IgD-negative memory B cell (primary cell): ENCODE data around the gene MED9. TPM values are rescaled to one million over a fixed set of nuclear protein-coding genes. Genes with fewer than 3 reads are reported as not detected.
A peak's percentile ranks its signal among the peaks of the same experiment; 100 is the strongest.

Experiments used
- H3K27ac Mint-ChIP-seq, 3 donors: one replicate each; pipeline ENCODE4 v1.8.0; 2020 to 2022; ENCODE audit warnings: mild to moderate bottlenecking in 3 of 3, mixed read lengths in 3 of 3, moderate library complexity in 1 of 3
- H3K27me3 Mint-ChIP-seq: one replicate; pipeline ENCODE4 v1.8.0; 2021; ENCODE audit warnings: mixed read lengths
- H3K36me3 Mint-ChIP-seq: one replicate; pipeline ENCODE4 v1.8.0; 2020; ENCODE audit warnings: mild to moderate bottlenecking, mixed read lengths
- H3K4me1 Mint-ChIP-seq, 3 donors: one replicate each; pipeline ENCODE4 v1.8.0; 2020 to 2022; ENCODE audit warnings: mixed read lengths in 3 of 3, mild to moderate bottlenecking in 1 of 3
- H3K4me3 Mint-ChIP-seq, 4 donors: one replicate each; pipeline ENCODE4 v1.8.0; 2020 to 2022; ENCODE audit warnings: mild to moderate bottlenecking in 4 of 4, mixed read lengths in 4 of 4, moderate library complexity in 3 of 4
- H3K9me3 Mint-ChIP-seq, 3 donors: one replicate each; pipeline ENCODE4 v1.8.0; 2020 to 2021; ENCODE audit warnings: mixed read lengths in 3 of 3, mild to moderate bottlenecking in 1 of 3
- polyA plus RNA-seq: library from polyadenylated mRNA; unstranded; fragments of 300-500 nt; fragmentation: Illumina TruSeq; gene quantifications from one replicate; pipeline ENCODE4 v1.2.3, GENCODE V29; 2021

The MED9 gene
- polyA plus RNA-seq, 1 donor from 2014 or later: 18.1 TPM

- Mint-ChIP-seq H3K4me1 (peaks cover 0 to 9% (median 6%) of the 10 kb centered on the region in 3 donors), H3K27me3 (peaks cover 16% of the 10 kb centered on the region), H3K4me3 (no peak overlapping the region), H3K27ac (no peak overlapping the region), H3K36me3 (no peaks in the 10 kb centered on the region), H3K9me3 (no peaks in the 10 kb centered on the region)
Observed at GRCh38 chr17:17498606-17499301, 22.0 kb downstream of the MED9 start.

- Mint-ChIP-seq H3K27me3 (peaks cover 15% of the 10 kb centered on the region), H3K36me3 (no peaks in the 10 kb centered on the region), H3K9me3 (no peaks in the 10 kb centered on the region), H3K4me3 (no peak overlapping the region), H3K4me1 (peaks cover 0 to 7% (median 6%) of the 10 kb centered on the region in 3 donors), H3K27ac (no peak overlapping the region)
Observed at GRCh38 chr17:17499402-17500145, 22.8 kb downstream of the MED9 start.

- H3K4me1 Mint-ChIP-seq: peaks cover 0 to 1% (median 0%) of the 10 kb centered on the region in 3 donors
- H3K4me3 Mint-ChIP-seq: no peak overlapping the region
- no peak overlapping the region for H3K27ac Mint-ChIP-seq
- H3K36me3 Mint-ChIP-seq: no peaks in the 10 kb centered on the region
- no peaks in the 10 kb centered on the region for H3K9me3 Mint-ChIP-seq
- peaks cover 2% of the 10 kb centered on the region for H3K27me3 Mint-ChIP-seq
Observed at GRCh38 chr17:17500999-17501605, 24.3 kb downstream of the MED9 start.

- Mint-ChIP-seq H3K27ac (no peak overlapping the region), H3K27me3 (peaks cover 2% of the 10 kb centered on the region), H3K36me3 (no peaks in the 10 kb centered on the region), H3K9me3 (no peaks in the 10 kb centered on the region), H3K4me3 (no peak overlapping the region), H3K4me1 (no peaks in the 10 kb centered on the region)
Observed at GRCh38 chr17:17502741-17503565, 26.2 kb downstream of the MED9 start.

- no peaks in the 10 kb centered on the region for H3K9me3 Mint-ChIP-seq
- no peaks in the 10 kb centered on the region for H3K36me3 Mint-ChIP-seq
- H3K27ac Mint-ChIP-seq: no peak overlapping the region
- no peak overlapping the region for H3K4me3 Mint-ChIP-seq
- H3K27me3 Mint-ChIP-seq: no peaks in the 10 kb centered on the region
- H3K4me1 Mint-ChIP-seq: no peaks in the 10 kb centered on the region
Observed at GRCh38 chr17:17503566-17504130, 26.8 kb downstream of the MED9 start.

- no peaks in the 10 kb centered on the region for H3K27me3 Mint-ChIP-seq
- H3K27ac Mint-ChIP-seq: no peak overlapping the region
- H3K36me3 Mint-ChIP-seq: no peaks in the 10 kb centered on the region
- H3K4me1 Mint-ChIP-seq: no peaks in the 10 kb centered on the region
- no peaks in the 10 kb centered on the region for H3K9me3 Mint-ChIP-seq
- no peak overlapping the region for H3K4me3 Mint-ChIP-seq
Observed at GRCh38 chr17:17504341-17505140, 27.7 kb downstream of the MED9 start.

- Mint-ChIP-seq H3K36me3 (no peaks in the 10 kb centered on the region), H3K9me3 (no peaks in the 10 kb centered on the region), H3K27ac (peak overlapping the region in 1 of 3 donors; percentile 39), H3K4me3 (no peak overlapping the region), H3K27me3 (no peaks in the 10 kb centered on the region), H3K4me1 (no peaks in the 10 kb centered on the region)
Observed at GRCh38 chr17:17505151-17505550, 28.4 kb downstream of the MED9 start.

GRCh38 chr17:17505610-17506171 lies 28.9 kb downstream of the MED9 start:
- no peaks in the 10 kb centered on the region for H3K9me3 Mint-ChIP-seq
- H3K27ac Mint-ChIP-seq: peak overlapping the region in 1 of 3 donors; percentile 39
- no peaks in the 10 kb centered on the region for H3K4me1 Mint-ChIP-seq
- H3K27me3 Mint-ChIP-seq: no peaks in the 10 kb centered on the region
- no peaks in the 10 kb centered on the region for H3K36me3 Mint-ChIP-seq
- H3K4me3 Mint-ChIP-seq: no peak overlapping the region

GRCh38 chr17:17506181-17506741 lies 29.5 kb downstream of the MED9 start:
- no peak overlapping the region for H3K4me3 Mint-ChIP-seq
- no peaks in the 10 kb centered on the region for H3K27me3 Mint-ChIP-seq
- H3K36me3 Mint-ChIP-seq: no peaks in the 10 kb centered on the region
- H3K4me1 Mint-ChIP-seq: no peaks in the 10 kb centered on the region
- H3K9me3 Mint-ChIP-seq: no peaks in the 10 kb centered on the region
- H3K27ac Mint-ChIP-seq: no peak overlapping the region

- Mint-ChIP-seq H3K27me3 (no peaks in the 10 kb centered on the region), H3K4me1 (no peaks in the 10 kb centered on the region), H3K9me3 (no peaks in the 10 kb centered on the region), H3K27ac (no peak overlapping the region), H3K4me3 (no peak overlapping the region), H3K36me3 (no peaks in the 10 kb centered on the region)
Observed at GRCh38 chr17:17506893-17507464, 30.2 kb downstream of the MED9 start.

- Mint-ChIP-seq H3K4me1 (no peaks in the 10 kb centered on the region), H3K27me3 (no peaks in the 10 kb centered on the region), H3K27ac (no peak overlapping the region), H3K9me3 (no peaks in the 10 kb centered on the region), H3K36me3 (no peaks in the 10 kb centered on the region), H3K4me3 (no peak overlapping the region)
Observed at GRCh38 chr17:17507465-17508011, 30.7 kb downstream of the MED9 start.

GRCh38 chr17:17508019-17508535 lies 31.3 kb downstream of the MED9 start:
- Mint-ChIP-seq H3K9me3 (no peaks in the 10 kb centered on the region), H3K27ac (peak overlapping the region in 1 of 3 donors; percentile 23), H3K4me1 (no peaks in the 10 kb centered on the region), H3K36me3 (no peaks in the 10 kb centered on the region), H3K4me3 (no peak overlapping the region), H3K27me3 (no peaks in the 10 kb centered on the region)
